Fibroblast of mammary gland (primary cell): Measurements from ENCODE around the gene ESRRA.

Experiments used
- DNase-seq: peaks from one replicate; pipeline ENCODE4 v3.0.0-alpha.2; 2010; ENCODE audit warnings: low read depth
- H3K4me3 ChIP-seq: 2 replicates; pipeline ENCODE4 v1.5.1; 2011; ENCODE audit warnings: low read depth, mild to moderate bottlenecking, low read length, moderate library complexity; ENCODE audit not compliant: control insufficient read depth
- TF ChIP-seq, protein P1 (sequence below): conservative IDR thresholded peaks from 2 replicates; pipeline ENCODE4 v1.5.1; 2011; ENCODE audit warnings: low read depth, low read length, inconsistent platforms; ENCODE audit not compliant: control insufficient read depth, insufficient read depth

Gene ESRRA

DNA sequence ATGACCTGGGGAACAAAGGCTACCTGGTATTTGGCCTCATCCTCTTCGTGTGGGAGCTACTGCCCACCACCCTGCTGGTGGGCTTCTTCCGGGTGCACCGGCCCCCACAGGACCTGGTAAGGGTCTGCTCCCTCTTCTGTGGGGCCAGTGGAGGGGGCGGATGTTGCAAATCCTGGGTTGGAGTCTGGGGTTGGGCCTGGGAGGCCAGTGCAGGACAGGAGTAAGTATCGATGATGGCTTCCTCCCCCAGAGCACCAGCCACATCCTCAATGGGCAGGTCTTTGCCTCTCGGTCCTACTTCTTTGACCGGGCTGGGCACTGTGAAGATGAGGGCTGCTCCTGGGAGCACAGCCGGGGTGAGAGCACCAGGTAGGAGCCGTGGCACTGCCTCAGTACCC, 17.0 kb upstream of the ESRRA start:
- no peak for DNase-seq
- H3K4me3 ChIP-seq = no peak overlapping the region
- TF ChIP-seq, protein P1, sequence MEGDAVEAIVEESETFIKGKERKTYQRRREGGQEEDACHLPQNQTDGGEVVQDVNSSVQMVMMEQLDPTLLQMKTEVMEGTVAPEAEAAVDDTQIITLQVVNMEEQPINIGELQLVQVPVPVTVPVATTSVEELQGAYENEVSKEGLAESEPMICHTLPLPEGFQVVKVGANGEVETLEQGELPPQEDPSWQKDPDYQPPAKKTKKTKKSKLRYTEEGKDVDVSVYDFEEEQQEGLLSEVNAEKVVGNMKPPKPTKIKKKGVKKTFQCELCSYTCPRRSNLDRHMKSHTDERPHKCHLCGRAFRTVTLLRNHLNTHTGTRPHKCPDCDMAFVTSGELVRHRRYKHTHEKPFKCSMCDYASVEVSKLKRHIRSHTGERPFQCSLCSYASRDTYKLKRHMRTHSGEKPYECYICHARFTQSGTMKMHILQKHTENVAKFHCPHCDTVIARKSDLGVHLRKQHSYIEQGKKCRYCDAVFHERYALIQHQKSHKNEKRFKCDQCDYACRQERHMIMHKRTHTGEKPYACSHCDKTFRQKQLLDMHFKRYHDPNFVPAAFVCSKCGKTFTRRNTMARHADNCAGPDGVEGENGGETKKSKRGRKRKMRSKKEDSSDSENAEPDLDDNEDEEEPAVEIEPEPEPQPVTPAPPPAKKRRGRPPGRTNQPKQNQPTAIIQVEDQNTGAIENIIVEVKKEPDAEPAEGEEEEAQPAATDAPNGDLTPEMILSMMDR = no peak

DNA sequence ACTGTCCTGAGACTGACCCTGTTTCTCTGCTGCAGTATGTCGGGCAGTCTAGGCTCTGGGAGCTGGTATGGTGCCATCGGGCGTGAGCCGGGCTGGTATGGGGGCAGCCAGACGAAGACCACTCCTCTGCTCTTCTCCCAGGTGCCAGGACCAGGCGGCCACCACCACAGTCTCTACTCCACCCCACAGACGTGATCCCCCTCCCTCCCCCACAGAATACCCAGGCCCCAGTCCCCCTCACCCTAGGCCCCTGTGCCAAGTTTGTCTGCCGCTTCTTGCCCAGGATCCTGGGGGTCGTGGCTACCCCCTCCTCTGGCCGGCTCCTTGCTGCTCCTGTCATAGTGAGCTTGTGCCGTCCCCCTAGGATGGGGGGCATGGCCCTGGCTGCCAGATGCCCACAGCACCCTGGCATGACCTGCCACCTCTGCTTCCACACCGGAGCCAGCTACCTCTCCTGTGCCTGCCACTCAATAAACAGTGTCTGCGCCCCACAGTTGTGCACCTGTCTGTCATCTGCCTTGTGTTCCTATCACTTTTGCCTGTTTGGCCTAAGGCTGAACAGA, 16.2 kb upstream of the ESRRA start:
- TF ChIP-seq, protein P1 = no peak
- no peak overlapping the region for H3K4me3 ChIP-seq

DNA sequence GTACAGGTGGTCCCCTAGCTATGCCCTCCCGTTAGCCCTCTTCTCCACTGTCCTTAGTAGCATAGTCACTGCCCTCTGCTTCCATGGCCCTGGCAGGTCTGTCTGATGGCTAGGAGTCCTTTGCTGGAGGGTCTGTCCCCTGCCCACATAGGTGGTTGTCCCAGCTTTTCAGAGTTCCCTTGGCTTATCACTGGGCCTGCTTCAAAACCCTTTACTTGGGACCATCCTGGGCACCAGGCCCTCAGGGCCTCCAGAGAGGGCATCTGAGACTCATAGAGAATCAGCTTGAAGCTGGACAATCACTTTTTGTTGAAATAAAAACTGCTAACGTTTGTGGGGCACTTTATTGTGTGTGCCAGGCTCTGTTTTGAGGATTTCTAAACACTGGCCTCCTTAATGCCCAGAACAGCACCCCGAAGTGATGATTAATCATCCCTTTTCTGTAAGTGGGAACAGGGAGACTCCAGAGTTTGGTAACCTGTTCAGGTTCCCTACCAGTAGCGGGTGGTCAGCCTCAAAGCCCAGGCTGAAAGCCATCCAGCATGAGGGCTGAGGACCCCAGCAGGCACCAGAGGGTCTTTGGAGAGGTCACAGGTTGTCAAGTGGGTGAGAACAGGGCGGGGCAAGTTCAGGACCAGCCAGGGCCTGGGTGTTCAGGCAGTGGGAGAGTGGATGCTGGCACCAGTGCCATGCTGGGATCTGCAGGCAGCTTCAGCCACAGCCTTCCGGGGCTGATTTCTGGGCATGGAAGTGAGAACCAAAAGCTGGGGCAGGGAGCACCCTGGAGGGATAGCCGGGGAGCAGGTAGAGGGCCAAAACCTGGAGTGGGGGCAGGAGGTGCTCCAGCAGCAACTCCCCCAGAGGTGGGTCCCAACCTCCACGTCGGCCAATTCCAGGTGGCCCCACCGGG, 14.7 kb upstream of the ESRRA start:
- TF ChIP-seq, protein P1 = no peak
- H3K4me3 ChIP-seq = no peak overlapping the region
- DNase-seq = no peak

More for the DNA sequence above, 16.2 kb upstream of the ESRRA start:
- DNase-seq = no peak

DNA sequence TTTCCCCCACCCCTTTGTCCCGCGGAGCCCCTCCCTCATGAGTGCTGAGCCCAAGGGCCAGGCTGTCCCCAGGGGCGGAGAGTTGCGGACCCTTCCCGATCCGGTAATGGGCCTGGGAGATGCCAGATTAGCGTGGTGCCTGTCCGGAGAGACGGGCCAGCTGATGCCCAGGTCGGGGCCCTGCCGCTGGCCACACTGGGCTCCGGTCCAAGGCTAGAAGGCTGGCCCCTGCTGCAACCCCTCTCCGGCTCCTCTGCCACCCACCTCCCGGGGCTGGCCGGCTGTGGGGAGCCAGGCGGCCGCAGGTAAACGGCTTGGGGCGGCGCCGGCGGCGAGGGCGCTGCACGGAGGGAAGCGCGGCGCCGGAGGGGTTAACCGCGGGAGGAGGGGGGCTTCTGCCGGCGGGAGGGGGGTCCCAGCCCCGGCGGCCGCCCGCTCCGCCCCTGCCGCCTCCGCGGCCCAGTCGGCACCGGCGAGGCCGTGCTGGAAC, 14.0 kb upstream of the ESRRA start, which contains the start of gene KCNK4:
KCNK4 (plus strand) TSS at position 41 of the 490 bp plus-strand sequence. CDS start 1,717 bp downstream, outside the sequence.
- DNase-seq = no peak
- TF ChIP-seq, protein P1 = no peak
- no peak within 1 kb of the TSS for H3K4me3 ChIP-seq

DNA sequence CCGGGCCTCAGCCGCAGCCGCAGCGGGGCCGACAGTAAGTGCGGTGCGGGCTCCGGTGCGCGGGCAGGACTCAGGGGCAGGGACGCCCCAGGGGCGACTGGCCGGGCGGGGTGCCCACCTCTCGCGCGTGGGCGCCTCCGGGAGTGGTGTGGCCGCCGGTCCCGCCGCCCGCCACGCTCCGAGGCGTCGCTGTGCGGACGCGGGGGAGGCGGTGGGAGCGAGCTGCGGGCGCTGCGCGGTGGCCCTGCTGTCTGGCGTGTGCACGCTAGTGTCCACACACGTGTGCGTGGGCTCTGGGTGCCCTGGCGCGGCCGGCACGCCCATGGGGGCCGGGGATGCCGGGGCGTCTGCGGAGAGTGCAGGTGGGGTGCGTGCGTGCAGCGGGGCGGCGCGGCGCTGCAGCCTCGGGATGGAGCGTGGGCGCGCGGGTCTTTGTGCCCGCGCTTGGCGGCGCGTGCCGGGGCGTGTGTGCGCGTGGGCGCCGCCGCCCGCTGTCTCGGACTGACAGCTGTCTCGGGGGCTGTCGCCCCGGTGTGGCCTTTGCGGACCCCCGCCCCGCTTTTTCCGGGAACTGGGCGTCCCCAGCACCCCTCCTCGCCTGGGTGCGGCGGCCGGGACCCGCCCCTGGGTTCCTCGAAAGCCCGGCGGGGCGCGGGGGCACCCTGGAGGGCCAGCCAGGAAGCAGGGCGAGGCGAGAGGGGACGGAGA, 13.4 kb upstream of the ESRRA start:
- TF ChIP-seq, protein P1 = no peak
- no peak for DNase-seq
- no peak overlapping the region for H3K4me3 ChIP-seq

DNA sequence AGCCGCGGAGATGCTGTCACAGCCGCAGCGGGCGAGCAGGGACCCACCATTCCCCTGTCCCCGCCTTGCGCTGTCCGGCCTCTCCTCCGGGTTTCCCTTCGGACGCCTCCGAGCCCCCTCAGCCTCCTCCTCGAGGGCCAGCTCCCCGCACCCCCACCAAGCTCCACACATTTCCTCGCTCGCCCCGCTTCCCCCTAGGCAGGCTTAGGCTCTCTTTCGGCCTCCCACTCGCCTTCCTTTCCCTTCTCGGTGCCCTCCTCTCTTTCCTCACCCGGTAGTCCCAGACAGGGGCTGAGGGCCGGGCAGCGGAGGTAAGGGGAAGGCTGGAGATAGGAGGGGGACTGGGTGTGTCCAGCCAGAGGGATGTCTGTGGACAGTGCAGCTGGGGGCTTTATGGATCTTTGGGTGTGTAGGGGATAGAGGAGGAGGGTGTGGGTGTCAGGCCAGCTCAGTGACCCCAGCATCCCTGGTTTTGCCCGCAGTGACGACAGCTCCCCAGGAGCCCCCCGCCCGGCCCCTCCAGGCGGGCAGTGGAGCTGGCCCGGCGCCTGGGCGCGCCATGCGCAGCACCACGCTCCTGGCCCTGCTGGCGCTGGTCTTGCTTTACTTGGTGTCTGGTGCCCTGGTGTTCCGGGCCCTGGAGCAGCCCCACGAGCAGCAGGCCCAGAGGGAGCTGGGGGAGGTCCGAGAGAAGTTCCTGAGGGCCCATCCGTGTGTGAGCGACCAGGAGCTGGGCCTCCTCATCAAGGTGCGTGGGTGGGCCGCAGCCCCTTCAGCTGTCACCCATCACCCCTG, 12.7 kb upstream of the ESRRA start:
- DNase-seq = no peak
- TF ChIP-seq, protein P1 = no peak
- H3K4me3 ChIP-seq = no peak overlapping the region
